GM21576 (cell line): ENCODE results near the gene RAD18.

Experiments used
- ATAC-seq: cut with Tn5 transposase; IDR thresholded peaks from one replicate; pipeline ENCODE4 v1.9.1; 2021; ENCODE audit warnings: mild to moderate bottlenecking, moderate library complexity; ENCODE audit not compliant: unreplicated experiment

Gene RAD18

DNA sequence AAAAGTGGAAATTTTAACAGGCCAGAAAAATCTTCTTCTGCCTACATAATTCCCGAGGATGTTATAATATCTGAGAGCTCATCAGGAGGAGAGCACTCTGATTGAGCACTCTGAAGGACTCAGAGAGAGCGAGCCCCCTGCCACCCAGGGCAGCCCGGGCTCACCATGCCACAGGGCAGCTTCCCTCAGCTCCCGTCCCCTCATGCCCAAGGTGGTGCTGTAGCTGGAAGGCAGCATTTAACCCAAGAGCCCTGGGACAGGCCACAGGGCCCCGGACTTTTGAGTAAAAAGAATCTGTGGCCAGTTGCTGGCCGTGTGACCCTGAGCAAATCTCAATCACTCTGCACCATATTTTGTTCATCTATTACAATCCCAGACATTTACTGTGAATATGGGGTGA lies 23.5 kb upstream of the RAD18 start:
- no peak for ATAC-seq

DNA sequence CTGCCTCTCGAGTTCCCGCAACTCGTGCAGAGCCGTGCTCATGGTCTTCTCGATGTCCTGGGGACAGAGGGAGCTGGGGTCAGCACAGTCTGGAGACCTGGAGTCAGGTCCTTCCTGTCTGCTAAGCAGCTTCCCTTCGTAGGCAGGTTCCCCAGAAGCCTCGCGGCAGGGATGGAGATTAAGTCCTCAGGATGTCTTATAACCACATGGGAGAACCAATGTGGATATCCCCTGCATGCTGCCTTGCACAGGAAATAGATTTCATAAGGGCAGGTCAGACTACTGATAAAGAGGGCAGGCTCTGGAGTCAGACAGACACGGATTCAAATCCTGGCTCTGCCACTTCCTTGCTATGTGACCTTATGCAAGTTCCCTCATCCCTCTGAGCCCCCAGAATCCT lies 22.6 kb upstream of the RAD18 start:
- ATAC-seq: no peak

DNA sequence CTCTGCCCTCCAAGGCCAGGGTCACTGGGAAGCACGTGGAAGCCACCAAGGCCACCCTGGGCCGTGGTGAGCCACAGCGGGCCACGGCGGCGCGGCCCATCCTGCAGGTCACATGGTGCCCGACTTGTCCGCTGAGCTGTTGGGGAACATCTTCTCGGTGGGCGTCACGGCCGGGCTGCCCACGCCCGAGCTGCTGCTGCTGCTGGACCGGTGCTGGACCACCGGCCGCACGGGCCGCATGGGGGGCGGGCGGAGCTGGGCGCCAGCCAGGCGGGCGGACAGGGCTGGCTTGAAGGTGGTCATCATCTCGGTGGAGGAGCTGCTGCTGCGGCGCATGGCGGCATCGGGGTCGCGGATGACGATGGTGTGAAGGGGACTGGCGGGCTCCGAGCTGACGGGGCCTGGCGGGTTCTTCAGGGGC lies 22.1 kb upstream of the RAD18 start:
- no peak for ATAC-seq

DNA sequence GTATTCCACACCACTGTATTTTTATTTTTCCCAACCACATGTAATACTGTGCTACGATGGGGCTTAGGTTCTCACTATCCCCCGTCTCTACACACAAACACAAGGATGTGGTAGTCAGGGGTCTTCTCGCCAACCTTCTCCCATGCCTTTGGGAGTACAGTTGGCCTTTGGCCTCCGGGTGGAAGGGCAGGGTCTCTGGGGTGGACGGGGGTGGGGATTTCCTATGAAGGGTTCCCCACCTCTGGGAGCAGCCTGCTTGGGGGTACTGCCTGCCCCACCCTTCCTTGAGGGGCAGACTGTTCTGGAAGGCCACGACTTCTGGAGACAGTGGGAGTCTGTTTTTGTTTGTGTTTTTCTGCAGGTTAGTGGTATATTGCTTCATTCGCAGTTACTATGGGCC lies 21.3 kb upstream of the RAD18 start:
- ATAC-seq: no peak

DNA sequence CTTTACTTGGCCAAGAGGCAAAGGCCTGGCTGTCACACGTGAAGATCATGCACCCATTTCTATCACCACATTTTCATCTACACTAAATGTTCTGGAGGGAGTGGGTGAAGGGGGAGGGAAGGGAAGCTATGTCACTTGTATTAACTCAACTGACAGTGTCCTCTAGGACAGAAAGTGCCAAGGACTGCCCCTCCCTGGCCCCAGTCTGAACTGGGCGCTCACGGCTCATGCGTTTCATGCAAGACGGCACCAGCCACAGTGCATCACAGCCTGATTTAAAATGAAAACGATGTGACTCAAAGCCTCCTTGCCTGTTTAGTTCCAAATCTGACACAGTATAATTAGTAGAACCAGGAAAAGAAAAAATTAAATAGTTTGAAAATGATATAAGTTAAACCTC lies 20.8 kb upstream of the RAD18 start:
- no peak for ATAC-seq

DNA sequence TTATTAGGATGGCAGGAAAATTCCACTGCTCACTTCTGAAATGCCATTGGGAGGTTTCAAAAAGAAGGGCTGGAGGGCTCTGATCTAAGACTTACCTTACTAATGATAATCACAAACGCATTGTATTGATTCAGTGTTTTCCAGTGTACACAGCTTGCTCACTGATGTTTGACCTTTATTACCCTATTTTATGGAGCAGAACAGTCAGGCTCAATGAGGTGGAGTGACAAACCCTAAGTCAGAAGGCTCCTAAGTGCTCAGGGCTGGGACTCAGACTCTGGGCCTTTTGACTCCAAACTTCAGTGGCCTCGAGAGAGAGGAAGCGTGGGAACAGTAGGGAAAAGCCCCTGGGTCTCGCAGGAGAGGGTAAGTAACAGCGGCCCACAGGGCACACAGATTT lies 20.3 kb upstream of the RAD18 start:
- ATAC-seq: no peak

DNA sequence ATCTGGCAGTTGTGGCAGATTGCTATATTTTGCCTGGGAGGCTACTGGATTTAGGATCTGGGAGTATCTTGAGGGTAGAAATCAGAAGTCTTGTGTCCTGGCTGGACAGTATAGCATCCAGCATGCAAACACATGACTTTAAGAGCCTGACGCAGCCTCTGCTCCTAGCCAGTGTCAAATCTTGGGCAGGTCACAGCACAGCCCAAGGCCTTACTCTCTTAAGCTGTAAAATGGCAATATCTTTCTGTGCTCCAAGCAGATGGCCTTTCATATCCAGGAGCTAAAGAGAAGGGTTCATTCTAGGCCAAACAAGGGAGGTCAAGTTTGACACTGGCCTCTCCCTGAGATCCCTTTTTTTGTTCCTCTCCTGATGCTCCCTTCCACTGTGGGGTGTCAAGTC lies 19.8 kb upstream of the RAD18 start:
- ATAC-seq: no peak

DNA sequence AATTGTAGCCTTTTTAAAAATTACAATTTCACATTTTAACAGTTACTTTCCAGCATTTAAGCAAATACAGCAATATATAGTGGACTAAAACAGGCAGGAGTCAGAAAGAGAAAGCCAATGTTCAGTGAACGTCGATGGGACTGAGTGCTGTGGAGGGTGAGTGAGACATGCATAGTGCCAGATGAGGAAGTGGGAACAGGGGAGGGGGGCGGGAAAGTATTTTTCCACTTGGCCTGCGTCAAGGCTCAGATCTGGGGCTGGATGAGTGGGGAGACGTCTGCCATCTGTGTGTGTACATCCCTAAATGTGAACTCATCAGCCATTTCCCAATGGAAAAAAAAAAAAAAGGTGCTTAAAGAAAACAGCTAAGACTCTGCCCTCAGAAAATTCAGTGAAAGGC lies 19.2 kb upstream of the RAD18 start:
- no peak for ATAC-seq

DNA sequence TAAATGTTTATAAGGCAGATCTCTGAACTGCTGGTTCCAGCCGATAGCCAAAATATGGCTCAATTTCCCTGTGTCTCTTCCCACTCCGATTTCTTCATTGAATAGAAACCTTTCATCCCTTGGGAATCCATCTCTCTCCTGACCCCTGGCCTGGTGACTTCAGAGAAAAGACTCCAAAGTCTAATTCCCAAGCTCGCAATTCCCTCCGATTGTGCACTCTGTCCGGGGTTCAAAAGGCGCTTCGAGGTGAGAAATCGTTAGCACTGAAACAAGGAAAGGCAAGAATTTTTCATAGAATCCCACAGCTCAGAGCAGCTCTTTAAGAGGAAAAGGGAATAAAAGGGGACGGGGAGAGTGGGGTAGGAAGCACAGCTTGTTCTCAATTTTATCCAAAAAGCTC lies 18.4 kb upstream of the RAD18 start:
- no peak for ATAC-seq

DNA sequence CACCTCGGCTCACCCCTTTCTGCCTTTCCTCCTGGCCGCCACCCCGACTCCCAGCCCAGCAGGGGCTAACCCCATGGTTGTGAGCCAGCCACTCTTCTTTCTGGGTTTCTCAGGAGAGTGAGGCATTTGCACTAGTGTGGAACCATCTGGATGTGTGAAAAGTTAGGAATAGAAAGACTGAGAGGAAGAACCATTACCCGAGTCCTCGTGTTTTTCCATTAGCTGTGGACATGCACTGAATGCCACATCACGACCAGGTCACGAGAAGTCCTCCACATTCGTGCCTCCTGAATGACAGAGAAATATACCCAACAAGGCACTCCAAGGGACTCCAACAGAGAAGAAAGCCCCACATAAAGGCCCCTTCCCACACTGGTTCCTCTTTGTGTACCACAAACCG lies 18.0 kb upstream of the RAD18 start:
- no peak for ATAC-seq

DNA sequence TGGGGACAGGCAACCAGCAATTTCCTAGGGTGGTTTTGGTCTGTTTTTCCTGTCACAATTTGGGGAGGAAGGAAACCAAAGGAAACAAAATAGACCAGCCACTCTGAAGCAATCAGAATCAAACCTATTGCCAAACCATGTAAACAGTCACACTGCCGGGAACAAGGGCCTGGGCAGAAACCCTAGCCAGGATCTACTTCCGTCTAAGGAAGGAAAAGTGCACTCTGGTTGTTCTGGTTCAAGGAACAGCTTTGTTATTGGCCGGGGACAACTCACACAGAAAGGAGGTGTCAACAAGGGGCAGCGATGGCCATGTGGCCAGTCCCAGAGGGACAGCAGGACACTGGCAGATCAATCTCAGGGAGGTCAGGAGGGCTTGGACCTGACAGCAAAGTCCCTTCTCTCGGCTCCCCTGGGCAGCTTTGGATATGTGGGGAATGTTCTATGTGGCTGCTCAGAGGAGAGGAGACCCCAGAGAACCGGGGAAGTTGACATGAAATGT lies 17.5 kb upstream of the RAD18 start:
- ATAC-seq: no peak

DNA sequence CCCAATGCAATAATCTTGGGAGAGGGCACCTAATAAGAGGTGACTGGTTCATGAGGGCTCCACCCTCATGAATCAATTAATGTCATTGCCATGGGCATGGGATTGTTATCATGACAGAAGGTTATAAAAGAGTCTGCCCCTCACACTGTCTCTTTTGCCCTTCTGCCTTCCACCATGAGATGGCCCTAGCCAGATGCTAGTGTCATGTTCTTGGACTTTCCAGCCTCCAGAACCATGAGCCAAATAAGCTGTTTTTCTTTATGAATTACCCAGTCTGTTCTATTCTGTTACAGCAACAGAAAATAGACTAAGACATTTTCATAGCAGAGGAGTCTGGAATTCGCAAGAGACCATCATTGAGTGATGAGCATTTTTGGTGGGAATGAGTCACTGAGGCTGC lies 16.0 kb upstream of the RAD18 start:
- ATAC-seq: no peak

DNA sequence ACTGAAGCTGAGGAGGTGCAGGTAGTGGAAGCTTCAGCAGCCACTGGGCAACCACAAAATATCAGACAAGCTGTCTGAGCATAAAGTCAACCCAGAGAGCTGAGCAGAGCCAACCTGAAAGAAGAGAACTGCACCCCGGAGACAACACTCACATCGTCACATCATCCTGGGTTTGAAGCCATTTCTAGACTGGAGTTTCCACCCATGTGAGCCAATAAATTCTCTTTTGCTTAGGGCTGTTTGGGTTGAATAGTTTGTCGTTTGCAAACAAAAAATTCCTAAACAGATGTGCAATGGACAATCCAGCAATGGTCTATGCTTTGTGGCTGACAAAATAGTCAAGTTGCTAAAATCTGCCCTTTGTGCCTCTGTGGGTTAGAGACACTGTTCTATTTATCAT lies 15.3 kb upstream of the RAD18 start:
- ATAC-seq: no peak

DNA sequence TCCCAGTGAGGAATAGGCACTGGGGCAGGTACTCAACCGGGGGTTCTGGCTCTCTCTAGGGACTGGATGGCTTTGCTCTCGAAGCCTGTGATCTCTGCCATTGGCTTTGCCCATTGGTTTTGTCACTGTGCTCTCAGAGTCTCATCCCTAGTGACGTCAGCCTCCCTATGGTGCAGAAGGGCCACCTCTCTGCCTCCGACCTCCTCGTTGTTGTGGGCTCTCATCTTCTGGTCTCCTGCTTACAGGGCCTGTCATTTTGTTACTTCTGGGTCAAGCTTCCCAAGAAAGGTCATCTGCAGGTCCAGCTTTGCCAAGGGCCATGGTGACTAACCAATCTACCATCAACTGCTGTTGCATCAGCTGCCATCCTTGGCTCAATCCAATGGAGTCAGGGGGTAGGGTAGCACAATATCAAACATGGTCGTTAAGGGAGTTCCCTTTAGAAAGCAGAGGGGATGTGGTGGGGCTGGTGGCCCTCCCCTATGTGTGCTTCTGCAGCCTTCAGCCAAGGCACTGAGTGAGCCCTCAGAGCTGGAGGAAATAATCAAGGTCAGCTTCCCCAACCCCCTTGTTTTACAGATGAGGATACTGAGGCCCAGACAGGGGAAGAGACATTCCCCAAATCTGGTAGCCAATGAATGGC lies 13.4 kb upstream of the RAD18 start:
- ATAC-seq: no peak

DNA sequence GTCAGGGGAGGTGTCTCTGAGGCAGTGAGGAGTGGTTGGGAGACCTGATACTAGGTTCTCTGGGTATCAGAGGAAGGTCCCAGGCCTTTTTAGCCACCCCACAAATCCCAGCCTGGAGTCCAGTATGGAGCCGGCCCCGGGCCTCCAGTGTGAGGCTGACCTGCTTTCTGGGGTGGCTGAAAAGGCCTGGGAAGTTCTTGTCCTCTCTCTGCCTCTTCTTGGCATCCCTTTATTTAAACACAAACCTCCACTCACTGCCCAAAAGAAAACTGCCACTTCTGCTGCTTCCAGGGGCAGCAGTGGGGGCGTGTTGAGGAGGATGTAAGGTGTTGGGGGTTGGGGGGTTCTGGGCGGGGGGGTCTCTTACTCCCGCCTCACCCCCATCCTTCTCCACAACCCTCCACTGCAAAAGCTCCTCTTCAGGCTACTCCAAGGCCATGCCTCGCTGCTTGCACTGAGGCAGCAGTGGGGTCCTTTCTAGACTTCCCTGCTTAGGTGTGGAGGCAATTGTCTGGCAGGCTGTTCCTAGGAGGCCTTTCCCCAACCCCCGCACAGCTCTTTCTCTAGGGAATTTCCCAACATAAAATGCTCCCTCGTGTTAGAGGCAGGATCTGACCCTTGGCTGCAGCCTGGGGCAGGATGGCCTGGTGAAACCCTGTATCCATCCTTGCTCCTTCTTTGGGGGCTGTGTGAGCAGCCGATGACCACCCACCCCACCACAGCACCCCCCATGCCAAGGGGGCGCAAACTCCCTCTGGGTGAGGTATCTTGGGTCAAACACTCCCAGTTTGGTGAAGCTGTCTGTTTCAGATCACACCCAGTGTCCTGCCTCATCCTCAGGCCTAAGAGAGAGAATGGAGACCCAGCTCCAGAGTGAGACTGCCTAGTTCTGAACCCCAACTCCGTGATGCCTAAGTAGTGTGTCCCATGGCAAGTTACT lies 12.1 kb upstream of the RAD18 start:
- ATAC-seq: no peak

DNA sequence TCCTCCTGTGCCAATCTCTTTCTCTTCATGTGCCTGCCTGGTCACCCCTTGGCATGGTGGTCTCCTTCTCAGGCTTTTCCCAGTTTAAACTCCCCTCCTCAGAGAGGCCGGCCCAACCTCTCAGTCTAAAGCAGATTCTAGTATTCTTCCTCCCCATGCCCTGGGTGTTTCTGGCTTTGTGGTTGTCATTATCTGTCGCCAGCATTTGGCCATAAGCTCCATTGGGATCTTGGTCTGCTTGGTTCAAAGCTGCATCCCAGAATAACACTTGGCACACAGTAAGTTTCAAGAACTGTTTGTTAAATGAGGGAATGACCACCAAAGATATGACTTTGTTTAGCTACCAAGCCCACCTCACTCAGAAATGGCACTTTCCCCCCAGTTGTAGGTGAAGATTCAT lies 11.2 kb upstream of the RAD18 start:
- no peak for ATAC-seq

DNA sequence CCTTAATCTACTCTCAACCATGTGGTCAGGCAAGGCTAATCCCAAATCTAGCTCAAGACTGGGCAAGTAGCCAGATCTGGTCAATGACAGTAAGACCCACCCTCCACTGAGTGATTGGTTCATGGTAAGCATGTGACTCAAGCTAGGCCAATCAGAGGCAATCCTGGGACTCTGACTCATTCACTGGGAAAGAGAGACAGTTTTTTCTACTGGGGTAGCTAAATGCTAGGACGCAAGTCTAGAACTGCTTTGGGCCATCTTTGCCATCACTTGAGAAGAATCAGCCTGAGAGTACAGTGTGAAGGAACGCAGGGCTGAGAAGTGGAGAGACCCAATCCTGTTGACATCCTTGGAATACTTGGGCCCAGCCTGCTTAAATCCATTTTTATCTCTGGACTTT lies 9.4 kb upstream of the RAD18 start:
- no peak for ATAC-seq

DNA sequence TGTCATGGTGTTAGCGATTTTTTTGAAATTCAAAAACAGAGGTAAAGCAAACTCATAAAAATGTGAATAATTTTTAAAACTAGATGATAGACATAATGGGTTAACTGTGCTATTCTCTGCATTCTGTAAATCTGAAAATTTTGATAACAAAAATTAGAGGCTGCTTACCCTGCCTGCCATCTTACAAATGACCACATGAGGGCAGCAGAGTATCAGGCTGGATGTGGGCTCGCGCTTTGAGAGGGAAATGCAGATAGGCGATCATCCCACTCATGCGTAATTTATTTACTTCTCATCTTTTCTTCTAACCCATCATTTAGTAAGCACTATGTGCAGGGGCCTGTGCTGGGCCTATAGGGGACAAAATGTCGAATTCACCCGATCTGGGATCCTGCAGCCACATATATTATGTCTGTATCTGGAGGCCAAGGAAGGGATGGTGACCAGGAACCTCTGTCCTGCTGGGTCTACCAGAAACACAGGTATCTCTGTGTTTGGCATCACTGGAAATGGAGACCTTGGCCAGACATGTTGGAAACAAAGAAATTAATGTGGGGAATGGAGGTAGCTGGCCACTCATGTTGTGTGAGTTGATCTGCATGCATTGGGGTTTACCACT lies 7.8 kb upstream of the RAD18 start:
- ATAC-seq: no peak

DNA sequence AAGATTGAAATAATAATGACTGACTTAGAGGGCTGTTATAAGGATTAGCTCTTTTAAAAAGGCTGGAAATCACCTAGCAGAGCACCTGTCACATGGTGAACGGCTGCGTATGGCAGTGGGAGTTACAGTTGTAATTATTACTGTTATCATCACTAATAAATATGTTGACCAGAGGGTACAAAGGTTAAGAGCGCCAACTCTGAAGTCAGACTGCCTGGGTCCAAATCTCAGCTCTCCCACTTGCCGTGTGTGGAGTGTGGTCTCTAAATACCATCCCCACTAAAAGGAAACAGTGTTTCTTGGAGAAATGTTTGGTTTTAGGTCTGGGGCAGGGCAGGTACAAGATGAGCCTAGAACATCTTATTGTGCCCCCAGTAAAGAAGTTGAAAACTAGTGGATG lies 6.0 kb upstream of the RAD18 start:
- no peak for ATAC-seq

DNA sequence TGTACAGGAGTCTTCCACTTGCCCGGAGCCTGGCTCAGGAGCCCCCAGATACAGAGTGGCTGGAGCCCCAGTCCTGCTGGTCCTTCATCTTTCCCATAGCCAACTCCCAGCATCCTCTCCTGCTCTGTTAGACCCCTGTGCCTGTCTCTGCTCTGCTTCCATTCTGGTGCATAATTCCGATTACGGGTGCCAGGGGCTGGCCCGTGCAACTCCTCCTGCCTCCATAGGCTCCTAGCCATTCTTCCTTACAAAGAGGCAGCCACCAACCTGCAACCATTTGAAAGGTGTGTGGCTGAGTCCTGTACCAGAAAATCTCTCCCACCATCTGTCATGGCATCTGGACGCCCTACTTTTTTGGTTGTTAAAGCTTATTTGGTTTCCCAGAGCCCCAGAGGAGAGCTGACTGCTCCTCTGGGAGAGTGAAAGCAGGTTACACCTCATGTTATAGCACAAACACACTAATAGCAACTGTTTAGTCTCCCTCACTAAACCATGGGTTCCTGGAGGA lies 5.2 kb upstream of the RAD18 start:
- ATAC-seq: no peak

DNA sequence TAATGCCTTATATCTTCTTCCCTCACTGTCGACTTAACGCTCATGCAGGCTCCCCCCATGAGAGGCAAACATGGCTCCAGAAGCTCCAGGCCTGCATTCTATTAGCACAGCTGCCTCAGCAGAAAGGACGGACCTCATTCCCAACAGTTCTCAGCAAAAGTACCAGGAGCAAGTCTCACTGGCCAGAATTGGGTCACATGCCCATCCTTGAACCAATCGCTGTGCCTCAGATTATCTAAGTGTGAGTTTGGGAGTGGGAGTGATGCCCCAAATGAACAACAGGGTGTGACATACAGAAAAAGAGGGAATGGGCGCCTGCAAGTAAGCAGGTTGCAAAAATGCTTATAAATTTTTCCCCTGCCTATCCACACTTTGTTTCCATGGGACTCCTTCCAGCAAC lies 4.3 kb upstream of the RAD18 start:
- no peak for ATAC-seq
